Kidney (tissue), 14 donors: Measurements from ENCODE around the gene ERAP2. TPM values are rescaled to one million over a fixed set of nuclear protein-coding genes. Genes with fewer than 3 reads are reported as not detected.
A peak's percentile ranks its signal among the peaks of the same experiment; 100 is the strongest.

Source experiments
- DNase-seq, 5 donors: peaks; one replicate each; pipeline ENCODE4 v3.0.0-alpha.2; 2013 to 2020
- FAIRE-seq: peaks from 2 replicates; lab custom pipeline; 2012; peaks lifted over from hg19 to GRCh38; lab: Jason Lieb, UNC
- H3K27ac ChIP-seq, 2 donors: one replicate each; pipeline ENCODE4 v1.7.0; 2013; ENCODE audit warnings: low read depth in 2 of 2, low read length in 2 of 2, inconsistent platforms in 1 of 2
- H3K27me3 ChIP-seq: one replicate; pipeline ENCODE4 v1.7.1; 2013; ENCODE audit warnings: low read length, inconsistent platforms; ENCODE audit not compliant: control insufficient read depth, insufficient read depth
- H3K36me3 ChIP-seq, 3 donors: one replicate each; pipeline versions ENCODE4 v1.7.0 to v1.7.1; 2013; ENCODE audit warnings: low read length in 3 of 3, control low read depth in 1 of 3, inconsistent platforms in 1 of 3; ENCODE audit not compliant: insufficient read depth in 3 of 3, control insufficient read depth in 2 of 3
- H3K4me1 ChIP-seq, 3 donors: one replicate each; pipeline versions ENCODE4 v1.7.0 to v1.7.1; 2013; ENCODE audit warnings: low read length in 3 of 3, inconsistent platforms in 1 of 3, low read depth in 1 of 3; ENCODE audit not compliant: control insufficient read depth in 2 of 3, insufficient read depth in 2 of 3
- H3K4me3 ChIP-seq, 3 donors: one replicate each; pipeline versions ENCODE4 v1.7.0 to v1.8.1; 2013; ENCODE audit warnings: low read length in 3 of 3, control low read depth in 1 of 3, inconsistent platforms in 1 of 3
- H3K9ac ChIP-seq, 3 donors: one replicate each; pipeline versions ENCODE4 v1.7.0 to v1.7.1; 2013; ENCODE audit warnings: low read length in 3 of 3, control low read depth in 1 of 3, inconsistent platforms in 1 of 3
- H3K9me3 ChIP-seq, 3 donors: one replicate each; pipeline versions ENCODE4 v1.7.0 to v1.7.1; 2013; ENCODE audit warnings: low read length in 3 of 3, control low read depth in 1 of 3, inconsistent platforms in 1 of 3; ENCODE audit not compliant: control insufficient read depth in 2 of 3, insufficient read depth in 1 of 3
- CTCF ChIP-seq: IDR thresholded peaks from 3 replicates; pipeline ENCODE4 v1.5.1; 2012; ENCODE audit warnings: mild to moderate bottlenecking, moderate library complexity, borderline replicate concordance; ENCODE audit not compliant: insufficient read depth; ENCODE audit errors: extremely low read depth
- intact Hi-C: fragments of 100-400 bp; cut with DNase I; formaldehyde crosslinking; loops from one replicate; pipeline ENCODE4 v1.11.1; 2022
- polyA plus RNA-seq: library from polyadenylated mRNA; stranded (reverse); fragments of 350-450 nt; fragmentation: Illumina TruSeq; extraction: RNeasy Lipid Tissue Mini Kit (QIAGEN cat#74804); gene quantifications from one replicate; pipeline ENCODE4 v1.2.3, GENCODE V29; 2014; ENCODE audit warnings: low read depth, low replicate concordance; ENCODE audit not compliant: insufficient read depth
- total RNA-seq: library from RNA; stranded (reverse); fragmentation: NEBNext Ultra II Directional; extraction: Animal tissue kit (Norgen Biotek cat#: 25700); gene quantifications from one replicate; pipeline ENCODE4 v1.2.1, GENCODE V29; 2021
- donor health status: control.
- donor health status: control.
- donor health status: control.
- donor health status: control.
- donor health status: control.
- donor health status: DM: yes; HTN: yes; CAD: no.
- donor health status: Normal renal cell carcinoma (clear cell type).

Gene ERAP2
- total and polyA plus RNA-seq, 2 donors from 2014 or later: 8.2 to 13.8 TPM

- H3K4me1 ChIP-seq: peaks cover 3 to 16% (median 16%) of the 10 kb centered on the region in 3 donors
- no peaks in the 10 kb centered on the region for H3K36me3 ChIP-seq
- peak in 2 of 5 donors; percentile 5 to 68 for DNase-seq
- intact Hi-C loops: no loop called here
- peak overlapping the region; percentile 75 to 90 (median 86) for H3K4me3 ChIP-seq
- no peaks in the 10 kb centered on the region for H3K27me3 ChIP-seq
- no peaks in the 10 kb centered on the region for H3K9me3 ChIP-seq
- peak overlapping the region; percentile 97 to 99 for H3K27ac ChIP-seq
- no peak for FAIRE-seq
- H3K9ac ChIP-seq: peak overlapping the region; percentile 18 to 93 (median 78)
- TF ChIP-seq CTCF: no peak
Observed at GRCh38 chr5:96933764-96934707, 57.7 kb downstream of the ERAP2 start.

GRCh38 chr5:96934708-96935558 is 58.6 kb downstream of the ERAP2 start:
- no peaks in the 10 kb centered on the region for H3K27me3 ChIP-seq
- FAIRE-seq: no peak
- peak overlapping the region; percentile 90 to 92 (median 91) for H3K4me3 ChIP-seq

More at GRCh38 chr5:96934708-96935558, 58.6 kb downstream of the ERAP2 start:
- intact Hi-C loops: no loop called here
- peak overlapping the region; percentile 97 to 99 for H3K27ac ChIP-seq
- TF ChIP-seq CTCF: no peak
- peak overlapping the region; percentile 87 to 93 (median 93) for H3K9ac ChIP-seq
- H3K9me3 ChIP-seq: no peaks in the 10 kb centered on the region
- DNase-seq: peak; percentile 94 to 97 (median 96)
- no peaks in the 10 kb centered on the region for H3K36me3 ChIP-seq
- H3K4me1 ChIP-seq: peaks cover 3 to 16% (median 16%) of the 10 kb centered on the region in 3 donors
